Right renal cortex interstitium (tissue), 3 donors: Measurements from ENCODE around the gene CZIB. TPM values are rescaled to one million over a fixed set of nuclear protein-coding genes. Genes with fewer than 3 reads are reported as not detected.
"Not testable (repeated sequence)": the region's sequence is repeated elsewhere in the genome, so short reads cannot be mapped to it uniquely, and the experiment has no call there.

Experiments
- DNase-seq, 3 donors: peaks; one replicate each; pipeline ENCODE4 v3.0.0-alpha.2; 2013; ENCODE audit warnings: low read depth in 3 of 3, low spot score in 2 of 3
- polyA plus RNA-seq, 3 donors: library from polyadenylated mRNA; unstranded; fragments of 120-200 nt; gene quantifications; one replicate each; pipeline ENCODE4 v1.2.1, GENCODE V29; 2013; ENCODE audit not compliant: insufficient read length in 3 of 3

CZIB gene
- polyA plus RNA-seq, 3 donors, result 80.4 to 93.1 (median 84.6) TPM

DNA sequence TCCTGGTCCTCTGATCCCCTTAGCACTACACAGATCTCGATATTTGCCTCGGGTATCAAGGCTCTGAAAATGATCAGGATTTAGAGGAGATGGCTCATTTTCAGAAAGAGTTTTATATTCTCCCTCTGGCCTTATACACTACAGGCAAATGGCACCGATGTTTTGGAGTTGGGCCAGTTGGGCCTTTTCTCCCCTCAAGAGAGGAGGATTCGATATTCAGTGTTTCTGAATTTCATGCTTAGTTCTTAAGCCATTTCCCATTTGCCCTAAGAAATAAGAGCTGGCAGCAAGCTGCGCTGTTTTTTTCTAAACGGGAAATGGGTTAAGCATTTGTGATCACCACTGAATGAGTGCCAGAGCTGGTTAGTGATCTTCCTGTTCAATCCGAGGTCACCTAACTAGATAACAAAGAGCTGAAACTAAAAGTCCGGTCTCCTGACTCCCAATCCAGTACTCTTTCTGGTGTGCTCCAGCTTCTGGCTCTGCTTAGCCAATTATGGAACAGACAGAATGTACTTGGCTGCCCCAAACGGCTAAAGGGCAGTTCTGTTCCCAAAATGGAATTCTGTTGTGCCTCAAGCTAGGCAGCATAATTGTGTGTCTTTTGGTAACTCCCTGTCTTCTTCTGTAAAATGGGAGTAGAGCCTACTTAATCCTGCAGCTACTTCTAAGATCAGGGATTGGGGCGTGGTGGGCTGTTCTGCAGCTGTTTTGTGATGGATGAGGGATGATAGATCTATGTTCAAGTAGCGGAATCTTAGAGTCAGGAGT is 25.0 kb downstream of the CZIB start:
- DNase-seq, result no peak

DNA sequence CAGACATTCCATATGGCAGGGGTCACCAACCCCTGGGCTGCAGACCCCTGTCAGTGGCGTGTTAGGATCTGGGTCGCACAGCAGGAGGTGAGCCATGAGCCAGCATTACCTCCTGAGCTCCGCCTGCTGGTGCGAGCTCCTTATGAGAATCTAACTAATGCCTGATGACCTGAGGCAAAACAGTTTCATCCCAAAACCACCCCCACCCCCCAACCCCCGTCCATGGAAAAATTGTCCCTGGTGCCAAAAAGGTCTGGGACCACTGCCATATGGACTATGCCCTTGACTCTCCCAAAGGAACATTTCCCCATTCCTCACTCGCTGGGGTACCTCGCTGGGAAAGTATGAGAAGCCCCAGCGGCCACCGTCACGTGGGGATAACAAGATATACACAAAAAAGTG is 30.2 kb downstream of the CZIB start:
- DNase-seq, result no peak

DNA sequence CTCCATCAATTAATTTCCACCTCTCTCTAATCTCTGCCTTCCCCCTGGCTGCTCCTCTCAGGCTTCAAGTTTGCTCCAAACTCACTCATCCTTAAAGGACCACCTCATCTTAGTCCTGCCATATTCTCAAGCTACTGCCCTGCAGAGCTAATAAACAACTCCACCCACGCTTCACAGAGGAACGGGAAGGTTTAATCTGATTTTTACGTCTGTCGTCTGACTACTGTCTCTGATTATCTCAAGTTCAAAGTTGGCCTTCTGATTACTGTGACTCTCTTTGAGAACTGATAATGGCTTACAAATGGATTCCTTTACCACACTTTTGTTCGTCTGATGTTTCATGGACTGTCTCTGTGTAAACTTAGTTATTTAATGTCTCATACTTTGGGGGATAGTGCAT is 31.4 kb downstream of the CZIB start:
- no peak for DNase-seq

DNA sequence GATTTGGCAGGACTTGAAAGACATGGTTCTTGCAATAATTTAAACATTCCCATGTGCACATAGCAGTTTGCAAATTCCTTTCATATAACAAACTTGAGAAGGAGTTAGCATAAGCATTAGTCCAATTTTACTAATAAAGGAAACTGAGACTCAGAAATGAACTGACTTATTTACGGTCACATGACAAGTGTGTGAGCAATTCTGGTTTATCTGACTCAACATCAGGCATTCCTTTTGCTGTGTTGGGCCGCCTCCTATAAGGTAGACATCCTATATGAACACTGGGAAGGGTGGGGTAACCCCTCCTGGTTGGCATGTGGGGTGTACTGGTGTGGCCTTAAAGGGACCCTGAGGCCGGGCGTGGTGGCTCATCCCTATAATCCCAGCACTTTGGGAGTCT is 32.3 kb downstream of the CZIB start:
- no peak for DNase-seq

DNA sequence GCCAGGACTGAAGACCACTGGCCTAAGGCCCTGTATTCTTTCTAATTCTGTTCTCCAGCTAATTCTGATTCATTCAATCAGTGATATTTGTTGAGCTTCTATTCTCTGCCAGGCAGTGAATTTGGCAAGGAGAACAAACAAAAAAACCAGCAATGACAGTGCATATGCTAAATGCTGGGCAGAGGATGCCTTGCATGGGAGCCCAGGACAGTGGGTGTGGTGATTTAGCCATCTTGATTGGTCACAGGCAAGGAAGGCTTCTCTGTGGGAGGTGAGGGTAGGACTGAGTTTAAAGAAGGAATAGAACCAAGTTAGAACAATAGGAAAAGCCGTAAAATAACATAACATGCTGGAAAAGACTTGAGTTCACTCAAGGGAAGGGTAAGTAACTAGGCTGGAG is 33.0 kb downstream of the CZIB start:
- DNase-seq, result no peak

DNA sequence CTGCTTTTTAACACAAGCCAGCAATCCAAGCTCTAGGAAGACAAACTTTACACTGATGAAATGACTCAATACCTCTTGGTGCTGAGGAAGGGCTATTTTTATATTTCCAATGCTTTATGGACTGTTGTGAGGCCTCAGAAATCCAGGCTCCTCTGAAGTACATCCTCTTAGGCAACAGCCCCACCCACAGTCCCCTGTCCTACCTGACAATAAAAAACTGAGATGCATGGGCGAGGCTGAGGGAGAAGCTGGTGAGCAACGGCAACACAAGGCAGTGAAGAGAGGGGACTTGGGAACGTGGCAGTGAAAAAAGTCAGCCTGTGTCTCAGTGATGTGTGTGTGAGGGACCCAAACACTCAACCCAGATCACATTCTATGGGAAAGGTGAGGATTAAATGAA is 33.9 kb downstream of the CZIB start:
- no peak for DNase-seq

DNA sequence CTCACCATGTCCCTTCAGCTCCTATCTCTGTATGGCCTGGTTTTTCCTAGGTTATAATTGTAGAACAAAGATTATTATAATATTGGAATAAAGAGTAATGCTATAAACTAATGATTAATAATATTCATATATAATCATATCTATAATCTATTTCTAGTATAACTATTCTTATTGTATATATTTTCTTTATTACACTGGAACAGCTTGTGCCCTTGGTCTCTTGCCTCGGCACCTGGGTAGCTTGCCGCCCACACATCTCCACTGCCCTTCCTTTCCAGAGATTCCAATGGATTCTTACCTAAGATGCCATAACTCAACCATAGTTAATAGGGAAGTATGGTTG is 34.5 kb downstream of the CZIB start:
- not testable (repeated sequence) for DNase-seq

DNA sequence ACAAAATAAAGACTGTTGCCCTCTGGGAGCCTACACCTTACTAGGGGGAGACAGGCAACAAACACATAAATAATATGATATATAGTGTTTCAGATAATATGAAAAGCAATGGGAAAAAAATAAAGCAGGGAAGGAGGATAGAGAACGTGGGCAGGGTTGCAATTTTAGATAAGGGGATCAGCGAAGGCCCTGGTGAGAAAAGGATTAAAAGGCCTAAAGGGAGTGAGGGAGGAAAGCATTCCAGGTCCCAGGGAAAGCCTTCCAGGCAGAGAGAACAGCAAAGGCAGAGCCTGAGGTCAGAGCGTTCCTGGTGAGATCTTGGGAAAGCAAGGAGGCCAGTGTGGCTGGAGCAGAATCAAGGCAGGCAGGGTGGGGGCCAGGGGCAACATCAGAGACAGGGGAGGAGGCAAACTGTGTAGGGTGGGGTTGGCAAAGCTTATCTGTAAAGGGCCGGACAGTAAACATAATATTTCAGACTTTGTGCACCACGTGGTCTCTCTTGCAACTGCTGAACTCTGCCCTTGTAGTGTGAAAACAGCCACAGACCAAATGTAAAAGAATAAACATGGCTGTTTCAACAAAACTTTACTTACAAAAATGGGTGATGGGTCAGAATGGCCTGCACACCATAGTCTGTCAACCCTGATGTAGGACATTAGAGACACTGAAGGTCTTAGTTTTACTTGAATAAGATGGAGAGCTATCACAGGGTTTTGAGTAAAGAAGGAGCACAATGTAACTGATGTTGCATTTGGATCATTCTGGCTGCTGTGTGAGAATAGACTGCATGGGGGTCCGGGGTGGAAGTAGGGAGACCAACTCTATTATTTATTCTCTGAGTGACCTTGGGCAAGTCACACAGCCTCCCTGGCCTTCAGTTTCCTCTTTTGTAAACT is 37.1 kb downstream of the CZIB start:
- DNase-seq, result no peak

DNA sequence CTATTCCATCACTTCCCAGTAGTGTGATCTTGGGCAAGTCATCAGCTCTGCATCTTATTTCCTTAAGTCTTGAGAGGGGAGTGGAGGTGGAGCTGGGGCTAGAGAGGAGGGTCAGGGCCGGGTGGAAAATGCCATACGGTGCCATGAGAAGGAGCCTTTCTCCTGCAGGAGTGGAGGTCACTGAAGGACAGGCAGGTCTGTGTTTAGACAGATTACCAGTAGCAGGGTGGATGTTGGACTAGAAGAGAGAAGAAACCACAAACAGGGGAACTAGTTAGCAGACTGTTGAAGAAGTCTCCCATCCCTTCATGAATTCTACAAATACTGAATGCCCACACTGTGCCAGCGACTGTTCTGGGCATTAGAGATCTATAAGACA is 37.7 kb downstream of the CZIB start:
- DNase-seq, result no peak

DNA sequence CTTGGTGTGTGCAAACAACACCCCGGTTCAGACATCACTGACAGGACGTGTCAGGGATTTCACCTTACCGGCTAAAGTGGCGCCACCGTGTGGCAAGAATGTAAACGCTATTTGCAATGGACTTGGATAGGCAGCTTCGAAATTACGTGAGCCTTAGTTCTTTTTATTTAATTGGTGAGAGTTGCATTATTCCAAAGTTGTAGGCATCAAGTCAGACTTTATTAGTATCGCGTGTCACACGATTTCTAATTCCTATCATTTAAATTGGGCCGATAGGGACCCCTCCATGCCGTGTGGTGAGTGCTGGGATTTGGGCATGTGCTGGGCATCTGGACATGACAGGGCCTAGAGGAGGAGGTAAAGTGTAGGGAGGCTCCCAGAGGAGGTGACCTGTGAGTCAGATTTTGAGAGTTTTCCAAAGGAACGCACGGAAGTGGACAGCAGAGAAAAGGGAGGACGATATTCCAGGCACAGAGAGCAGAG is 38.3 kb downstream of the CZIB start:
- peak; percentile 62 to 81 (median 65) for DNase-seq

DNA sequence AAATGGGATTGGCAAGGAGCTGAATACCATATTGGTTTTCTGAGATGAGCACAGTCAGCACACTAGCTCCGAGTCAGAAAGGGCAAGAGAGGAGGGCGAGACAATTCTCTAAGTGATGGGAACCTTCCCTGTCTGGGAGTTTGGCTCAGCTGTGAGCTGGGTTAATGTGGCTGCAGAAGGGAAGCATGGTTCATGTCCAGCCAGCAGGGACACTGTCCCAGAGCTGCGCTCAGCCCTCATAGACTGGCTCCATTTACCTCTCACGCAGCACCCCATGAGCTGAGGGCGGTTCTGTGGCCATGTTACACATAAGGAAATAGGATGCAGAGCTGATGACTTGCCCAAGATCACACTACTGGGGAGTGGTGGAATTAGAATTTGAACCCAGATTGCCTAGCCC is 39.5 kb downstream of the CZIB start:
- no peak for DNase-seq

DNA sequence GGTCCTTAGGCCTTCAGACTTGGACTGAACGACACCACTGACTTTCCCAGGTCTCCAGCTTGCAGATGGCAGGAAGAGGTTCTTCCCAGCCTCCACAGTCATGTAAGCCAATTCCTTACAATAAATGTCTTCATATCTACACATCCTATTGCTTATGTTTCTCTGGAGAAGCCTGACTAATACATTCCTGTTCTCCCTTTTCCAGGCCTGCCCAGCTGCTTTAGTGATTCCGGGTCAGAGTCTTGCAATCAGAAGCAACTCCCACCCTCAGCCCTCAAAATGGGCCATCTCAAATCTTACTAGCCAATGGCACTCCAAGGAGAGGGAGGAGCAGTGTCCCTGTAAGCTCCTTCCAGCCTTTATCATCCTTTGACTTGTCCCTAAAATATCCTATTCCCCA is 40.2 kb downstream of the CZIB start:
- DNase-seq, result no peak

DNA sequence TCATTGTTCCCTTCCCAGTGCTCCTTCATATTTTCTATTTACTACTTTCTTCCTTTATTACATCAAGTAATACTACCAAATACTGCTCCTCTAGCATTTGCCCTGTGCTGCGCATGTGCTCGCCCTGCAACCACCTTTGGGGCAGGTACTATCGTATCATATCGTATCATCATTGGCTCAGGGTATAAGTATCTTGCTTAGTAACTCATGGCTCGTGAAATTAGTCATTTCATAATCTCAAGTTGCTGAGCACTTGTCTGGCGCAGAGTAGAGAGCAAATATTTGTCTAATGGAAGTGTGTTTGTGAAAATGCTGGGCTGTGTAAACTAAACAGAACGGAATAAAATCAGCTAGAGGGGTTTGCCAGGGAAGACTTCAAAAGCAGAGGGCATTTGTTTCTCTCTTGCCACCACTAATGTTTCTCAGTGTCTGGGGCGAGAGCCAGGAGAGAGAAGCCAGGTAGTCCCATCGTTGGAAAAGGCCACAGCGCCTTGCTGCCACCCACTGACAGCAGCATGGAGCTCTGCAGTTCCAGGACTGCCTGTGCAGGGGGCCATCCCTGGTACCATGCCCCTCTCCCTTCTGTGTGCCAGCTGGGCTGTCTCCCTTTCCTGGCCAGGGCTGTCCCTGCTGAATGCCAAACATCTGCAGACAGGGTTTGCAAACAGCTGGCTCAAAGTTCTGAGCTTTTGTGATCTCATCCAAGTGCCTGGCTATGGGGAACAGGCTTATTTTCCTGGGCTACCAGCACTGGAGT is 43.8 kb downstream of the CZIB start:
- no peak for DNase-seq

DNA sequence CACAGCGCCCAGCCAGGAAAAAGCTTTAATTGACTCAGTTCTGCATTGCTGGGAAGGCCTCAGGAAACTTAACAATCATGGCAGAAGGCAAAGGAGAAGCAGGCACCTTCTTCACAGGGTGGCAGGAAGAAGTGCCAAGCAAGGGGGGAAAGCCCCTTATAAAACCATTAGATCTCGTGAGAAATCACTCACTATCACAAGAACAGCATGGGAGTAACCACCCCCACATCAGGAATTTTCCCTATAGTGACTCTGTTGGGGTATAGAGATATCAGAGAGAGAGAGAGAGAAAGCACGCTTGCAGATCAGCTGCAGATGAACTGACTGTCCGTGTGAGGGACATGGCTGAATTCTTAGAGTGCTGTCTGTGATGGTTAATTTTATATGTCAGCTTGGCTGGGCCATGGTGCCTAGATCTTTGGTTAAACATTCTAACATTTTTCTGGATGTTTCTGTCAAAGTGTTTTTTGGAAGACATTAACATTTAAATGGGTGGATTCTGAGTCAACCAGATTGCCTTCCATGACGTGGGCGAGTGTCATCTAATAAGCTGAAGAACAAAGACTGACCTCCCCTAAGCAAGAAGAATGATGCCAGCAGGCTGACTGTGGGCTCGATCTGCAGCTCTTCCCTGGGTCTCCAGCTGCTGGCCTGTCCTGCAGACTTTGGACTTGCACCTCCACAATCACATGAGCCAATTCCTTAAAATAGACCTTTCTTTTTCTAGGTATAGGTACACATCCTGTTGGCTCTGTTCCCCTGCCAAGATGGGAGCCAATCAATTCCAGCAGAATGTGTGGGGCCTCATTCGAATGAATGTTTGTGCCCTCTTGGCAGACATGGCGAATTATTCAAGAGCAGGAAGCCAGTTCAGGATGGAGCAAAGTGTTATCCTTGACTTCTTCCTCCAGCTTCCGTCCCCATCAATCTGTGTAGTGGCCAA is 45.2 kb downstream of the CZIB start:
- DNase-seq, result no peak

DNA sequence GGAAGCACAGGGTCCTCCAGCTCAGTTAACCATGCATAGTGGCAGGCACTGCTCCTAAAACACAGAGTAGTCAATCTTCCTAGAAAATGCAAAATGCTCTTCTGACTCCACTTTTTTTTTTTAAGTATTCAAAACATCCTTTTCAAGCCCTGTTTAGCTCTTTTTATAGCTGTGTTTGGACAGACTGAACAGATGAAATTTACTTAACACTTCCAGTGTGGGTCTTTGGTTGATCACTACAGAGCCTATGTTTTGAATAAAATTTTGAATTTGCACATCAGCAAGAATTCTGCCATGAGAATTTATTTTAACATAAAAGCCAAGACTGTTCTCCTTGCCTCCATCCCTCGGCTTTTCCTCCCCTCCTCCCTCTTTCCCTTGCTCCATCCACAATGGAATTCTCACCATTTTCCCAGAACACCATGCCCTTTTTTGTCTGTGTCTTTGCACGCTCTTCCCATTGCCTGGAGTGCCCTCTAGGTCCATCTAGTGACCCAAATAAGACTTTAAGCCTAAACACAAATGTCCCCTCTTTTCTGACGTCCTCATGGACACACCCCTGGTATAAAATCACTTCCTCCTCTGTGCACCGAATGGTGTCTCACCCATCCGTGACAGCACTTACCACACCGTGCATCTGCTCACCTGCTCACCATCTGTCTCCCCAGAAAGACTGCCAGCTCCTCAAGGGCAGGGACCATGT is 47.9 kb downstream of the CZIB start:
- DNase-seq, result no peak

DNA sequence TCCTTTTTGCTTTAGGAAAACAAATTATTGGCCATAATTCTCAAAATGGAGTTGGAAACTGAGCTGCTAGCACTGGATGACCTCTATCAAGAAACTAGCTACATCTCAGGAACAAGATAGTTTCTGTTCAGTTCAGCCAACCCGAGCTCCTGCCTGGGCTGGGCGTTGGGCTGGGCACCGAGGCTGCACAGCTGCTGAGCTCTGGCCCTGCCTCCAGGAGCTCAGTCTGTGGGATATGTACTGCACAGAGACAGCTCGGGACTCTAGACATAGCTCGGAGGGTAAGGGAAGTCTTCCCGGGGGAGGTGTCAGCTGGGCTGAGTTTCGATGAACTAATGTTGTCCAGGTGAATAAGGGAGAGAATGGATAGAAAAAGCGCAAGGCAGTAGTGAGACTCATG is 53.5 kb downstream of the CZIB start:
- no peak for DNase-seq

DNA sequence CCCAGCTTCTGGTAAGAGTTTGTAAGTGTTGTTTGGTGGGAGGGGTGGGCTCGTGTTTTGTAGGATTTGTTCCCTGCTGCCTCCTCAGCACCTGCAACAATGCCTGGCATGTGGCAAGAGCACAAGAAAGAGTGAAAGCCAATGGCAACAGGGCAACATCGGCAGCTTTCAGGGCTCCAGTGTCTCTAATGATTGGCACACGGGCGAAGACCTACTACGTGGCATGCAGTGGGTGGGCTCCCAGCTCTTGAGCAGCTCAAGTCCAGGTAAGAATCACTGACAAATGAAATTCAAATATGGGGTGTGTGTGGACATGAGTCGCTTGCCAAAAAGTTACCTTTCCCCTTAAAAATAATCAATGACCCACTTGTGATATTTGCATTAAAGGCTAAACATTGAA is 54.1 kb downstream of the CZIB start:
- no peak for DNase-seq

DNA sequence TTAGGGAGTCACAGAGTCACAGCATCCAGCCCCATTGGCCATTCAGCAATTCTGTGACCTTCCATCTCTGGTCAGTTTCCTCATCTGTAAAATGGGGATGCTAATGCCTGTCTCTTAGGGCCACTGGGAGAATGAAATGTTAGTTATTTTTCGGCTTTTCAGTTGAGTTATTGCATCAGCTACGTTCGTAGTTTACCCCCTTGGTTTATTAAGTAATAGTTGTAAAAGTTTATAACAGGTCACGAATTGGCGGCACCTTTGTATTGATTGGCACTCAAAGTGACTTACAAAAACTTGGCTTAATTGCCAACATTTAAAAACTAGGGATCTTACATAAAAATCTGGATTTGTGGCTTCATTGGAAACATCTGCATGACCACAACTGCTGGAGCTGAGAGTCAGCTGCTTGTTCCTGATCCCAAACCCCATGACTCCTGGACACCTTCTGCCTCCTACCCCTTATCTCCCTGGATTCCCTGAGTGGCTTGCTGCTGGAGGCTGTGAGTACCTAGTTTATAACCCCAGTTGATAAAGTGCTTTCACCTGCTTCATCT is 54.9 kb downstream of the CZIB start:
- DNase-seq, result no peak
